ENCODE data around the gene ITGA11.

ITGA11 gene

DNA sequence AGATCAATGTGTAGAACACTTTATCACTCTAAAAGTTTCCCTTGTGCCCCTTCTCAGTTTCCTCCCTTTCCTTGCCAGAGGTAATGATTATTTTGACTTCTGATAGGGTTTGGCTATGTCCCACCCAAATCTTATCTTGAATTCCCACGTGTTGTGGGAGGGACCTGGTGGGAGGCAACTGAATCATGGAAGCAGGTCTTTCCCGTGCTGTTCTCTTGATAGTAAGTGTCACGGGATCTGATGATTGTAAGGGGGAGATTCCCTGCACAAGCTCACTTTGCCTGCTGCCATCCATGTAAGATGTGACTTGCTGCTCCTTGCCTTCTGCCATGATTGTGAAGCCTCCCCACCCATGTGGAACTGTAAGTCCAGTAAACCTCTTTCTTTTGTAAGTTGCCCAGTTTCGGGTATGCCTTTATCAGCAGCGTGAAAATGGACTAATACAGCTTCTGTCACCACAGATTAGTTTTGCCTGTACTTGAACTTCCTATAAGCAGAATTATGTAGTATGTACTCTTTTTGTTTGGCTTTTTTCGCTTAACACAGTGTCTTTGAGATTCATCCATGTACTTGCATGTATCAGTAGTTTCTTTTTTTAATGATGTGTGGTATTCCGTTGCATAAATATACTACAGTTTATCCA, 147.2 kb downstream of the ITGA11 start:
- H3K27me3 ChIP-seq (ENCODE audit: control insufficient read depth in 2 of 2, insufficient read depth in 2 of 2, low read length in 2 of 2) = no peaks in the 10 kb centered on the region

GRCh38 chr15:68283401-68283800, 148.6 kb downstream of the ITGA11 start:
- no peaks in the 10 kb centered on the region for H3K9me3 ChIP-seq (ENCODE audit: control insufficient read depth in 2 of 2, low read length in 2 of 2)
- H3K36me3 ChIP-seq (ENCODE audit: control insufficient read depth in 2 of 2, insufficient read depth in 2 of 2, low read length in 2 of 2) = peaks cover 5 to 21% of the 10 kb centered on the region in 2 donors
- H3K27me3 ChIP-seq (ENCODE audit: control insufficient read depth in 2 of 2, insufficient read depth in 2 of 2, low read length in 2 of 2) = no peaks in the 10 kb centered on the region
- H3K4me1 ChIP-seq (ENCODE audit: control insufficient read depth in 2 of 2, insufficient read depth in 2 of 2, low read length in 2 of 2) = peaks cover 17 to 24% of the 10 kb centered on the region in 2 donors
- H3K27ac ChIP-seq (ENCODE audit: low read depth in 2 of 2, low read length in 2 of 2) = no peak overlapping the region
- H3K4me3 ChIP-seq (ENCODE audit: low read length in 2 of 2) = no peak overlapping the region
- no peak overlapping the region for H3K9ac ChIP-seq (ENCODE audit: low read depth in 1 of 2, low read length in 2 of 2)

More for the DNA sequence above, 147.2 kb downstream of the ITGA11 start:
- H3K9me3 ChIP-seq (ENCODE audit: control insufficient read depth in 2 of 2, low read length in 2 of 2) = no peaks in the 10 kb centered on the region
- peaks cover 7 to 12% of the 10 kb centered on the region in 2 donors for H3K4me1 ChIP-seq (ENCODE audit: control insufficient read depth in 2 of 2, insufficient read depth in 2 of 2, low read length in 2 of 2)
- H3K9ac ChIP-seq (ENCODE audit: low read depth in 1 of 2, low read length in 2 of 2) = no peak overlapping the region
- no peak overlapping the region for H3K4me3 ChIP-seq (ENCODE audit: low read length in 2 of 2)
- H3K36me3 ChIP-seq (ENCODE audit: control insufficient read depth in 2 of 2, insufficient read depth in 2 of 2, low read length in 2 of 2) = peaks cover 9 to 27% of the 10 kb centered on the region in 2 donors
- H3K27ac ChIP-seq (ENCODE audit: low read depth in 2 of 2, low read length in 2 of 2) = no peak overlapping the region

DNA sequence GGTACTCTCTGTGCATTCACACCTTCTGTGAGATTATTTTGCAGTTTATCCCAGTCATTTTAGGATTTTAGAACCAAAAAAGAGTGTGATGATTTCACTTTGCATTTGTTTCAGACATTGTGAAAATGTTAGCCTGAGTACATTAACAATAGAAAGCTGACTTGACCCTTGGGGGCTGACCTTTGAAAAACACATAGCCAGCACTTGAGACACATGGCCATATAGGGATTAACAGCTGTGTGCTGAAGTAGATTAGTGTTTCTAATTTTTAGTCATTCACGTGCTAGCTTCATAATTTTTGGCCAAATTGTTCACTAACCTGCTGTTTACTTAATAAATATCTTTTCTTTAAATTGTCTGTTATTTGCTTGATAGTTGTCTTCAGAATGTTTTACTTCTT, 151.0 kb downstream of the ITGA11 start:
- no peaks in the 10 kb centered on the region for H3K9me3 ChIP-seq (ENCODE audit: control insufficient read depth in 2 of 2, low read length in 2 of 2)
- no peaks in the 10 kb centered on the region for H3K27me3 ChIP-seq (ENCODE audit: control insufficient read depth in 2 of 2, insufficient read depth in 2 of 2, low read length in 2 of 2)
- H3K4me3 ChIP-seq (ENCODE audit: low read length in 2 of 2) = peak overlapping the region in 1 of 2 donors; percentile 97
- no peak overlapping the region for H3K27ac ChIP-seq (ENCODE audit: low read depth in 2 of 2, low read length in 2 of 2)
- peaks cover 25 to 38% of the 10 kb centered on the region in 2 donors for H3K4me1 ChIP-seq (ENCODE audit: control insufficient read depth in 2 of 2, insufficient read depth in 2 of 2, low read length in 2 of 2)
- H3K36me3 ChIP-seq (ENCODE audit: control insufficient read depth in 2 of 2, insufficient read depth in 2 of 2, low read length in 2 of 2) = peaks cover 5 to 21% of the 10 kb centered on the region in 2 donors
- H3K9ac ChIP-seq (ENCODE audit: low read depth in 1 of 2, low read length in 2 of 2) = peak overlapping the region in 1 of 2 donors; percentile 1

GRCh38 chr15:68279779-68280753, 151.9 kb downstream of the ITGA11 start:
- Histone ChIP-seq H3K4me3 (ENCODE audit: low read length in 2 of 2) (peak overlapping the region; percentile 88 to 97), H3K36me3 (ENCODE audit: control insufficient read depth in 2 of 2, insufficient read depth in 2 of 2, low read length in 2 of 2) (peaks cover 5 to 16% of the 10 kb centered on the region in 2 donors), H3K27me3 (ENCODE audit: control insufficient read depth in 2 of 2, insufficient read depth in 2 of 2, low read length in 2 of 2) (no peaks in the 10 kb centered on the region), H3K9ac (ENCODE audit: low read depth in 1 of 2, low read length in 2 of 2) (peak overlapping the region in 1 of 2 donors; percentile 14), H3K27ac (ENCODE audit: low read depth in 2 of 2, low read length in 2 of 2) (peak overlapping the region in 1 of 2 donors; percentile 38), H3K9me3 (ENCODE audit: control insufficient read depth in 2 of 2, low read length in 2 of 2) (no peaks in the 10 kb centered on the region), H3K4me1 (ENCODE audit: control insufficient read depth in 2 of 2, insufficient read depth in 2 of 2, low read length in 2 of 2) (peaks cover 25 to 38% of the 10 kb centered on the region in 2 donors)

DNA sequence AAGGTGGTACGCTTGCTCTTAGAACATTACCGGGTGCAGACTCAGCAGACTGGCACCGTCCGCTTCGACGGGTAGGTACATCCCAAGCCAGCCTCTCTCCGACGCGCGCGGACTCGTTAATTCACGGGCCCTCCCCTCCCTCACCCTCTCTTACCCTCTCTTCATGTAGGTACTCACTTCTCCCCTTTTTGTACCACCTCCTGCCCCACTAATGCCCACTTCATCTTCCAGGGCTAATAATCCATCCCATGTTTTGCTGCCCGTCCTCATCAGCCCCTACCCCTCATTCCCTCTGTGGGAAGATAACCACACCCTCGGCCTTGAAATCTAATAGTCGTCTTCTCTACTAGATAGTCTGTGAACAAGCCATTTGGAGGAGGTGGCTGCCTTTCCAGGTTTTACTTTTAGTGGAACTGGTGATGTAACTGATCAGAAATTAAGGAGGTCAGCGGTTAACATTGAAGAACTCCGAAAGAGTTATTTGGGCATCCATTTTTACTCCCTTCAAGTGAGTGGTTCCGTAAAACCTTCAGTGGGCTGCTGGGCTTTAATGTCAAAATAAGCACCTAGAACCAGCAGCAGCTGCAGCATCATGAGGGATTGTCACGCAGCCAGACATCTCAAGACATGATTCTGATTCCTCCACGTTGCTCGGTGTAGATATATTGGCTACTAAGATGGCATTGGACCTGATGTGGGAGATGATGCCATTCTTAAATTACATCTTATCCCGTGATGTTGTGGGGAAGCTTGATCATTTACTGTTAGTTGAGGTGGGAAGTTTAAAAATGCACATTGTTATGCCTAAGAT, 153.2 kb downstream of the ITGA11 start:
- Histone ChIP-seq H3K9ac (ENCODE audit: low read depth in 1 of 2, low read length in 2 of 2) (peak overlapping the region; percentile 88 to 89), H3K27me3 (ENCODE audit: control insufficient read depth in 2 of 2, insufficient read depth in 2 of 2, low read length in 2 of 2) (no peaks in the 10 kb centered on the region), H3K27ac (ENCODE audit: low read depth in 2 of 2, low read length in 2 of 2) (peak overlapping the region; percentile 97 to 98), H3K36me3 (ENCODE audit: control insufficient read depth in 2 of 2, insufficient read depth in 2 of 2, low read length in 2 of 2) (peaks cover 0 to 8% of the 10 kb centered on the region in 2 donors), H3K4me3 (ENCODE audit: low read length in 2 of 2) (peak overlapping the region; percentile 88 to 97), H3K9me3 (ENCODE audit: control insufficient read depth in 2 of 2, low read length in 2 of 2) (no peaks in the 10 kb centered on the region), H3K4me1 (ENCODE audit: control insufficient read depth in 2 of 2, insufficient read depth in 2 of 2, low read length in 2 of 2) (peaks cover 25 to 38% of the 10 kb centered on the region in 2 donors)

DNA sequence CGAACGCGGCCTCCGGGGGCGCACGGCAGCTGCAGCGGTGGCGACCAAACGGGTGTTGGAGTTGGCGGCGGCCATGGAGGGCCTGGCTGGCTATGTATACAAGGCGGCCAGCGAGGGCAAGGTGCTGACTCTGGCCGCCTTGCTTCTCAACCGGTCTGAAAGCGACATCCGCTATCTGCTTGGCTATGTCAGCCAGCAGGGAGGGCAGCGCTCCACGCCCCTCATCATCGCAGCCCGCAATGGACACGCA, 153.7 kb downstream of the ITGA11 start:
- H3K4me3 ChIP-seq (ENCODE audit: low read length in 2 of 2) = peak overlapping the region; percentile 88 to 97
- H3K36me3 ChIP-seq (ENCODE audit: control insufficient read depth in 2 of 2, insufficient read depth in 2 of 2, low read length in 2 of 2) = peaks cover 0 to 8% of the 10 kb centered on the region in 2 donors
- peak overlapping the region; percentile 97 to 98 for H3K27ac ChIP-seq (ENCODE audit: low read depth in 2 of 2, low read length in 2 of 2)
- no peaks in the 10 kb centered on the region for H3K27me3 ChIP-seq (ENCODE audit: control insufficient read depth in 2 of 2, insufficient read depth in 2 of 2, low read length in 2 of 2)
- H3K4me1 ChIP-seq (ENCODE audit: control insufficient read depth in 2 of 2, insufficient read depth in 2 of 2, low read length in 2 of 2) = peaks cover 25 to 38% of the 10 kb centered on the region in 2 donors
- peak overlapping the region; percentile 88 to 89 for H3K9ac ChIP-seq (ENCODE audit: low read depth in 1 of 2, low read length in 2 of 2)
- no peaks in the 10 kb centered on the region for H3K9me3 ChIP-seq (ENCODE audit: control insufficient read depth in 2 of 2, low read length in 2 of 2)

GRCh38 chr15:68277603-68278344, 154.2 kb downstream of the ITGA11 start, which contains the start of gene FEM1B:
TSS of gene FEM1B (plus strand) at chr15:68277745. CDS start at chr15:68278418, 673 bp downstream.
- peak within 1 kb of the TSS; percentile 88 to 89 for H3K9ac ChIP-seq (ENCODE audit: low read depth in 1 of 2, low read length in 2 of 2)
- H3K9me3 ChIP-seq (ENCODE audit: control insufficient read depth in 2 of 2, low read length in 2 of 2) = no peaks in the 10 kb centered on the region
- H3K27ac ChIP-seq (ENCODE audit: low read depth in 2 of 2, low read length in 2 of 2) = peak within 1 kb of the TSS; percentile 97 to 98
- H3K4me3 ChIP-seq (ENCODE audit: low read length in 2 of 2) = peak within 1 kb of the TSS; percentile 88 to 97
- H3K27me3 ChIP-seq (ENCODE audit: control insufficient read depth in 2 of 2, insufficient read depth in 2 of 2, low read length in 2 of 2) = no peaks in the 10 kb centered on the region
- peaks cover 25 to 38% of the 10 kb centered on the region in 2 donors for H3K4me1 ChIP-seq (ENCODE audit: control insufficient read depth in 2 of 2, insufficient read depth in 2 of 2, low read length in 2 of 2)
- H3K36me3 ChIP-seq (ENCODE audit: control insufficient read depth in 2 of 2, insufficient read depth in 2 of 2, low read length in 2 of 2) = peaks cover 0 to 8% of the 10 kb centered on the region in 2 donors

DNA sequence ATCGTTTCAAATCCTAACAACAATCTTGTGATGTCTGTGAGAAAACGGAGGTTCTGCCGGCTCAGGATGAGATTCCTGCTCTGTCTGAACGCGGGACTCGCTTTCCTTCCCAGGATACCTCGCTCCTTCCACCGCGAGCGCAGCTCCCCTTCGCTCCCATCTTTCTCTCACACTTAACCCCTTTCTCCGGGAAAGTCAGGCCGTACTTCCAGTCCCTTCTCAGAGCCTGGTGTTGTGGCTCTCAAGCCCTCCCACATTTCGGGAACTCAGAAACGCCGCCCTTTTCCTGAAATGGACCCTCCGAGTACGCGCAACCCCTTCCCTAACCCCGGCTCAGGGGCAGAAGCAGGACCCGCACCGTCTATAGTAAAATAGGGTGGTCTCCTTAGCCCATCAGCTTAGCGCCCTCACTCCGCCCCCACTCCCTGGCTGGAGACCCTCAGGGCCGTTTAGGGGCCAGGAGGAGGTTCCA, 154.8 kb downstream of the ITGA11 start:
- peak overlapping the region; percentile 88 to 97 for H3K4me3 ChIP-seq (ENCODE audit: low read length in 2 of 2)
- H3K27ac ChIP-seq (ENCODE audit: low read depth in 2 of 2, low read length in 2 of 2) = peak overlapping the region; percentile 97 to 98
- no peaks in the 10 kb centered on the region for H3K27me3 ChIP-seq (ENCODE audit: control insufficient read depth in 2 of 2, insufficient read depth in 2 of 2, low read length in 2 of 2)
- H3K36me3 ChIP-seq (ENCODE audit: control insufficient read depth in 2 of 2, insufficient read depth in 2 of 2, low read length in 2 of 2) = peaks cover 0 to 8% of the 10 kb centered on the region in 2 donors
- H3K9me3 ChIP-seq (ENCODE audit: control insufficient read depth in 2 of 2, low read length in 2 of 2) = no peaks in the 10 kb centered on the region
- peaks cover 25 to 38% of the 10 kb centered on the region in 2 donors for H3K4me1 ChIP-seq (ENCODE audit: control insufficient read depth in 2 of 2, insufficient read depth in 2 of 2, low read length in 2 of 2)
- peak overlapping the region; percentile 88 to 89 for H3K9ac ChIP-seq (ENCODE audit: low read depth in 1 of 2, low read length in 2 of 2)

GRCh38 chr15:68276668-68277067, 155.3 kb downstream of the ITGA11 start:
- Histone ChIP-seq H3K9ac (ENCODE audit: low read depth in 1 of 2, low read length in 2 of 2) (peak overlapping the region; percentile 88 to 89), H3K36me3 (ENCODE audit: control insufficient read depth in 2 of 2, insufficient read depth in 2 of 2, low read length in 2 of 2) (peaks cover 0 to 8% of the 10 kb centered on the region in 2 donors), H3K9me3 (ENCODE audit: control insufficient read depth in 2 of 2, low read length in 2 of 2) (no peaks in the 10 kb centered on the region), H3K4me3 (ENCODE audit: low read length in 2 of 2) (peak overlapping the region; percentile 88 to 97), H3K27me3 (ENCODE audit: control insufficient read depth in 2 of 2, insufficient read depth in 2 of 2, low read length in 2 of 2) (no peaks in the 10 kb centered on the region), H3K27ac (ENCODE audit: low read depth in 2 of 2, low read length in 2 of 2) (peak overlapping the region; percentile 97 to 98), H3K4me1 (ENCODE audit: control insufficient read depth in 2 of 2, insufficient read depth in 2 of 2, low read length in 2 of 2) (peaks cover 25 to 33% of the 10 kb centered on the region in 2 donors)

Data from mucosa of rectum (tissue), 2 donors.